Measurements from ENCODE around the gene PLCD1.

The PLCD1 gene

GRCh38 chr3:37963635-37964034, 65.8 kb downstream of the PLCD1 start:
- no peak overlapping the region for H3K4me3 ChIP-seq (replicated peaks; ENCODE audit: low read depth, low read length)
- H3K27me3 ChIP-seq (replicated peaks; ENCODE audit: control insufficient read depth, insufficient read depth, low read length) = no peaks in the 10 kb centered on the region; the same call in none of the 2 replicates
- no peaks in the 10 kb centered on the region for H3K36me3 ChIP-seq (ENCODE audit: control insufficient read depth, insufficient read depth, low read length)
- no peak for DNase-seq (ENCODE audit: extremely low read depth, insufficient read length)
- no peak for TF ChIP-seq CTCF (IDR thresholded peaks at IDR 0.05; ENCODE audit: insufficient read depth, low read length, poor library complexity, severe bottlenecking)

- no peak for DNase-seq (ENCODE audit: extremely low read depth, insufficient read length)
- TF ChIP-seq CTCF (IDR thresholded peaks at IDR 0.05; ENCODE audit: insufficient read depth, low read length, poor library complexity, severe bottlenecking) = no peak
- Histone ChIP-seq H3K4me3 (replicated peaks; ENCODE audit: low read depth, low read length) (no peak overlapping the region), H3K27me3 (replicated peaks; ENCODE audit: control insufficient read depth, insufficient read depth, low read length) (no peaks in the 10 kb centered on the region; the same call in none of the 2 replicates), H3K36me3 (ENCODE audit: control insufficient read depth, insufficient read depth, low read length) (no peaks in the 10 kb centered on the region)
These were observed 66.4 kb downstream of the PLCD1 start for GRCh38 chr3:37963016-37963415.

GRCh38 chr3:37961622-37962431, 67.6 kb downstream of the PLCD1 start:
- no peak for DNase-seq (ENCODE audit: extremely low read depth, insufficient read length)
- no peak overlapping the region for H3K4me3 ChIP-seq (replicated peaks; ENCODE audit: low read depth, low read length)
- no peak for TF ChIP-seq CTCF (IDR thresholded peaks at IDR 0.05; ENCODE audit: insufficient read depth, low read length, poor library complexity, severe bottlenecking)
- H3K27me3 ChIP-seq (replicated peaks; ENCODE audit: control insufficient read depth, insufficient read depth, low read length) = no peaks in the 10 kb centered on the region; the same call in 1 of the 2 replicates
- no peaks in the 10 kb centered on the region for H3K36me3 ChIP-seq (ENCODE audit: control insufficient read depth, insufficient read depth, low read length)

- Histone ChIP-seq H3K4me3 (replicated peaks; ENCODE audit: low read depth, low read length) (no peak overlapping the region), H3K27me3 (replicated peaks; ENCODE audit: control insufficient read depth, insufficient read depth, low read length) (no peaks in the 10 kb centered on the region), H3K36me3 (ENCODE audit: control insufficient read depth, insufficient read depth, low read length) (no peaks in the 10 kb centered on the region)
- TF ChIP-seq CTCF (IDR thresholded peaks at IDR 0.05; ENCODE audit: insufficient read depth, low read length, poor library complexity, severe bottlenecking) = no peak
- no peak for DNase-seq (ENCODE audit: extremely low read depth, insufficient read length)
These were observed 71.9 kb downstream of the PLCD1 start for GRCh38 chr3:37957539-37957936.

Measured in GM06990 (cell line).